WTC11 (cell line): ENCODE data around the gene WSB1. TPM values are rescaled to one million over a fixed set of nuclear protein-coding genes. Genes with fewer than 3 reads are reported as not detected.

Experiments used
- ATAC-seq: fragments of 200-7000 bp; cut with Tn5 transposase; 2 replicates; pipeline ENCODE4 v1.10.0; 2021; ENCODE audit warnings: mild to moderate bottlenecking, moderate library complexity
- CTCF ChIA-PET: fragments of 300-600 bp; sonication (Branson Sonifier 250); formaldehyde crosslinking; loops from one replicate; lab custom pipeline; 2021; ENCODE audit warnings: antibody characterized with exemption; lab: Charles Lee
- POLR2A ChIA-PET: fragments of 350-600 bp; sonication (Branson Sonifier 250); formaldehyde crosslinking; loops from one replicate; lab custom pipeline; 2021; ENCODE audit warnings: antibody characterized with exemption; lab: Charles Lee
- DNase-seq: peaks from one replicate; pipeline ENCODE4 v3.0.0; 2021; ENCODE audit warnings: low spot score
- H3K27ac Mint-ChIP-seq: 2 replicates; pipeline ENCODE4 v1.8.0; 2021; ENCODE audit warnings: mixed read lengths
- H3K27me3 Mint-ChIP-seq: 2 replicates; pipeline ENCODE4 v1.8.0; 2021; ENCODE audit warnings: low read depth, mild to moderate bottlenecking, moderate library complexity, mixed read lengths
- H3K36me3 Mint-ChIP-seq: 2 replicates; pipeline ENCODE4 v1.8.0; 2021; ENCODE audit warnings: mixed read lengths
- H3K4me1 Mint-ChIP-seq: 2 replicates; pipeline ENCODE4 v1.8.0; 2022; ENCODE audit warnings: mixed read lengths
- H3K4me3 Mint-ChIP-seq: 2 replicates; pipeline ENCODE4 v1.8.0; 2021; ENCODE audit warnings: mild to moderate bottlenecking, moderate library complexity, mixed read lengths
- H3K9me3 Mint-ChIP-seq: 2 replicates; pipeline ENCODE4 v1.8.0; 2021; ENCODE audit warnings: mixed read lengths
- AFF4 ChIP-seq: sonication (generic); formaldehyde crosslinking; IDR thresholded peaks from 2 replicates; pipeline ENCODE4 v1.8.1; 2023; ENCODE audit warnings: mild to moderate bottlenecking, missing genetic modification reagents, borderline replicate concordance
- ARID4B ChIP-seq: sonication (generic); formaldehyde crosslinking; IDR thresholded peaks from 2 replicates; pipeline ENCODE4 v1.8.0; 2023; ENCODE audit warnings: missing genetic modification reagents, mild to moderate bottlenecking, borderline replicate concordance
- ATF6 ChIP-seq: sonication (generic); formaldehyde crosslinking; IDR thresholded peaks from 2 replicates; pipeline ENCODE4 v1.8.1; 2023; ENCODE audit warnings: mild to moderate bottlenecking, missing genetic modification reagents
- ESRRA ChIP-seq: sonication (generic); formaldehyde crosslinking; IDR thresholded peaks from 2 replicates; pipeline ENCODE4 v1.8.1; 2022; ENCODE audit warnings: mild to moderate bottlenecking, missing genetic modification reagents, borderline replicate concordance
- GRHL2 ChIP-seq: fragments of 250-450 bp; sonication (Bioruptor Pico); IDR thresholded peaks from 2 replicates; pipeline ENCODE4 v1.8.0; 2022; ENCODE audit warnings: mild to moderate bottlenecking, moderate library complexity; ENCODE audit not compliant: insufficient replicate concordance, severe bottlenecking
- KAT7 ChIP-seq: sonication (generic); formaldehyde crosslinking; IDR thresholded peaks from 2 replicates; pipeline ENCODE4 v1.8.1; 2023; ENCODE audit warnings: missing genetic modification reagents, mild to moderate bottlenecking, borderline replicate concordance
- MAX ChIP-seq: sonication (generic); formaldehyde crosslinking; IDR thresholded peaks from 2 replicates; pipeline ENCODE4 v1.8.0; 2022; ENCODE audit warnings: mild to moderate bottlenecking, missing genetic modification reagents
- PRDM15 ChIP-seq: sonication (generic); formaldehyde crosslinking; IDR thresholded peaks from 2 replicates; pipeline ENCODE4 v1.8.0; 2022; ENCODE audit warnings: missing genetic modification reagents
- TEAD1 ChIP-seq: sonication (generic); formaldehyde crosslinking; IDR thresholded peaks from 2 replicates; pipeline ENCODE4 v1.8.0; 2022; ENCODE audit warnings: mild to moderate bottlenecking, missing genetic modification reagents
- ZNF232 ChIP-seq: sonication (generic); formaldehyde crosslinking; IDR thresholded peaks from 2 replicates; pipeline ENCODE4 v1.8.0; 2022; ENCODE audit warnings: mild to moderate bottlenecking, missing genetic modification reagents
- total RNA-seq: library from RNA; stranded (reverse); gene quantifications from 3 replicates; pipeline ENCODE4 v1.2.3, GENCODE V29; 2021

The WSB1 gene
- total RNA-seq, 1 experiment from 2014 or later: 167 TPM

GRCh38 chr17:27318228-27318627 lies 24.3 kb downstream of the WSB1 start (continued):
- no peak for TF ChIP-seq ESRRA (CRISPR knock-in tag)
- TF ChIP-seq, all 79 proteins: peak for 0

GRCh38 chr17:27318633-27319032 lies 24.7 kb downstream of the WSB1 start:
- H3K4me3 Mint-ChIP-seq: no peak overlapping the region
- ChIA-PET POLR2A (no interaction called here), CTCF (interaction anchor here (0.8 kb wide), 1 partner anchor 14 kb away, joined by 3 read pairs; no protein-coding TSS in a partner anchor)
- TF ChIP-seq TEAD1 (CRISPR knock-in tag) (no peak), PRDM15 (CRISPR knock-in tag) (no peak), MAX (no peak), ATF6 (no peak), ZNF232 (CRISPR knock-in tag) (no peak), KAT7 (no peak), ARID4B (CRISPR knock-in tag) (no peak), GRHL2 (CRISPR knock-in tag) (no peak), AFF4 (CRISPR knock-in tag) (no peak)
- ATAC-seq (no peak), DNase-seq (no peak)
- H3K36me3 Mint-ChIP-seq: peaks cover 46% of the 10 kb centered on the region
- no peaks in the 10 kb centered on the region for H3K9me3 Mint-ChIP-seq
- no peaks in the 10 kb centered on the region for H3K27me3 Mint-ChIP-seq
- no peak overlapping the region for H3K27ac Mint-ChIP-seq
- H3K4me1 Mint-ChIP-seq: peaks cover 10% of the 10 kb centered on the region
